ENCODE measurements around the gene PDE7B.
A peak's percentile ranks its signal among the peaks of the same experiment; 100 is the strongest.

The PDE7B gene

DNA sequence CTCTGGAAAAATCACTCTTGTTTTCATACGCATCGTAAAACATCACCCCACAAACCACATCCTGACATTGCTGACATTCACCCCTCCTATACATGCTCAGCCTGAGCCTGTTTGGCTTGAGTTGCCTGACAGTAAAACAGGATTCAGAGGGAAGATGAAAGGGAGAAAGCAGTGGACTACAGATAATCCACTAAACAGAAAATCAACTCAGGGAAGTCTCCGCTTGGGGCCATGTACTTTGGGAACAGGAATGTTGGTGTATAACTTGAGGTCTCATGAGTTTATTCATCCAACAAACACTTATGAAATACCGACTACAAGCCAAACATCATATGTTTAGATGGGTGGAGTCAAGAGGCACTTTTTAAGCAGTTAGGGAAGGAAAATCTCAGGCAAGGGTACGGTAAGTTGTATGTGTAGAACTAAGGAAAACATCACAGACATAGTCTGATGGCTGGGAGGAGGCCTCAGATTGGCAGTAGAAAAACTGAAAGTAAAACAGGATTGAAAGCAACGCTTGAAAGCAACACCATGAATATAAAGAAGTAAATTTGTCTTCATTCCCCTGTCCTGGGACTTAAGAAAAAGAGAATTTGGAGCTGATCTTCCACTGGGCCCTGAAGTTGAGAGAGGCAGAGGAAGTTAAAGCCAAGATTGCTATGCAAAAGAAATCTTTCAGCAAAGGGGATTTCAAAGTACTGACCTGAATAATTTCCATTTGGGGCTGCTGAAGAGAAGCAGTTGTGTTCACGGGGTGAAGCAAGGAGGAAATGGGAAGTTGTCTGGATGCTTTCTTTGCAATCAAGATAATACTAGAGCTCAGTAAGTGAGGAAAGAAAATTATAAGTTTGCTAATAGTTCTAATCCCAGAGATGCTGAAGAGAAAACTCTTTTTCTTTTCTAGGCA lies 28.8 kb downstream of the PDE7B start:
- H3K4me3 ChIP-seq (ENCODE audit: low read depth, low read length): peak overlapping the region; percentile 18
- peak; percentile 82 for DNase-seq (ENCODE audit: low read depth)

DNA sequence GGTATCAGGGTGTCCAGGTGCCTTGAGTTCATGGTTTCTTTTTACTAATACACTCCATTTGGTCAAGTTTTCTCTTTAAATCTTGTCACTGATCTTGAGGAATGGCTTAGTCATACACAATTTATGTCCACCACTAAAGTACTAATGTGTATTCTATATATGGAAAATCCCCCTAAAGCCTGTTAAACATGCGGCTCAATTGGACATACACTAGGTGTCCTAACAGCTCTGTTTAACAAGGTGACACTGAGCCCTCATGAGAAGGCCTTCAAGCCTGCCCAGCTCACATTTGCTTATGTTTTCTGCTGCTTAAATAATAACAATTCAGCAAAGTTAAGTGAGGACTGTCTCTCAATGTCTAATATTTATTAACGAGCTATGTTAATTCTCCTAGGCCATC lies 31.5 kb downstream of the PDE7B start:
- no peak overlapping the region for H3K4me3 ChIP-seq (ENCODE audit: low read depth, low read length)
- peak; percentile 38 for DNase-seq (ENCODE audit: low read depth)

DNA sequence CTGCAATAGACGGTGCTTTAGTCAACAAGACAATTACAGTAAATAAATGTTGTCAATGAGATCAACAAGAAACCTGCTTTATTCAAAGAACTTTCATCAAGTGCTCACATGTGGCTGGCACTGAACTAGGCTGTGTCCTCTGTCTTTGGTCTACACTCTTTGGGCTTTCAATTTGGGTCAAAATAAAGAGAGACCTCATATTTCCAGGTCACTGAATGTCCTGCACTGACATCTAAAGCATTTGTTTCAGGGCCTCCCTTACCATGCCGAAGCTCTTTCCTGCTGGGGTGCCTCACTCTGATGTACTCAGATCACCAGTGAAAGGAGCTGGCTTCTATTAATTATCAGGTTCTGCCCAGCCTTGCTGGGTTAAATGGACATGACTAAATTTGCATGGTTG lies 32.0 kb downstream of the PDE7B start:
- H3K4me3 ChIP-seq (ENCODE audit: low read depth, low read length): no peak overlapping the region
- no peak for DNase-seq (ENCODE audit: low read depth)

DNA sequence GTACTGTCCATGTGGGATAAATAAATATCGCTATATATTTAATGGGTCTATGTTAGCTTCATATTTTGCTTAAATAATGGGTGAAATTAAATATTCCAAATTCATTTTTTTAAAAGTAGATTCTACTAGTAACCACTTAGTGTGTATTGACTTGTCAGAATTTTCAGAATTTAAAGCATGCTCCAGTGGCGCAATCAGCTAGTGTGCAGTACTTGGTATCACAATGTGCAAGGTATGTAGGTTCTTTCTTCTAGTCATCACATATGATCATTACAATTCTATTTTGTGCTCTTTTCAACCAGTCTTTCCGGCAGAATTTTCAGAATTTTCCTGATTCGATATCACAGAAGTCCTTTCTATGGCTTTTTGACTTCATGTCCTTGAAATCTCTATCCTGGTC lies 32.6 kb downstream of the PDE7B start:
- DNase-seq (ENCODE audit: low read depth): no peak
- H3K4me3 ChIP-seq (ENCODE audit: low read depth, low read length): no peak overlapping the region

DNA sequence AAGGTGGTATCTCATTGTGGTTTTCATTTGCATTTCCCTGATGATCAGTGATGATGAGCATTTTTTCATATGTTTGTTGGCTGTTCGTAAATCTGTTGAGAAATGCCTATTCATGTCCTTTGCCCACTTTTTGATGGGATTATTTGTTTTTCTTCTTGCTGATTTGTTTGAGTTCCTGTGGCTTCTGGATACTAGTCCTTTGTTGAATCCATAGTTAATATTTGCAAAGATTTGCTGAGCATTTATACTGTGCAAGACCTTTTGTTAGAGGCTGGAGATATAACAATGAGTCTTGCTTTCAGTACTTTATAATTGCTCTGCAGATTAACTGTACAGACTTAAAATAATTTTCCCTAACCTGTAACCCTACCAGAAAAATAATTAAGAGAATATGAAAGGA lies 35.6 kb downstream of the PDE7B start:
- no peak for DNase-seq (ENCODE audit: low read depth)
- no peak overlapping the region for H3K4me3 ChIP-seq (ENCODE audit: low read depth, low read length)

DNA sequence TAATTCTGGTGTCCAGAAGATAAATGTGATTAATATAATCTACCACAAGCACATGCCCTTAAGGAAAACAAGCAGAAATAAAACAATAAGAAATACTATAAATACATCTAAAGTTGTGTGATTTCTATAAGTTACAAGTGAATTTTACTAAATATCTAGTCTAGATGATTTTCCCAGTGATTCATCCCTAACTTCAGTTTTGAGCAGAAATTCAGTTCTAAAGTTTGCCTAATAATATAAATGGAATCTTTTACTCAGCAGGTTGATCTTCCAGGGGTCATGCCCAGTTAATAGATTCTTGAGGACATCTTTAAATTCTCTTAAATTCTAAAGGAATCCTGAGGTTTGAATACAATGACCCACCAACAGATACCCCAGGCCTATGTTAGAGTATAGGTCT lies 37.3 kb downstream of the PDE7B start:
- DNase-seq (ENCODE audit: low read depth): no peak
- no peak overlapping the region for H3K4me3 ChIP-seq (ENCODE audit: low read depth, low read length)

DNA sequence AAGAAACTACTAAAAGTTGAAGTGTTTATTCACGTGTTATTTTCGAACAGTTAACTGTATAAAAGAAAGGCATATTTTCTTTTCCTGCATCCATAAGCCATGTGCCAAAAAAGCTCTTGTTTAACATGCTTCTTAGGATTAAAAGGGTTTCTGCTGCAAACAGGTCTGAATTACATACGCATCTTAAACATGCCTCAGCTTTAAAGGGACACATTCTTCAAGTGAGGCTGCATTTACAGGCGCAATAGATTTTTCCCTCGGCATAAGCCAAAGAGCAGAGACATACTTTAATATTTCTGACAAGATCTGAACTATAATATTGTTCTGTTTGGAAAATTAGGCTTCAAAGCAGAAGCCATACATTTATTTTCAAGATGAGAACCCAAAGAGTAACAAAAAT lies 39.4 kb downstream of the PDE7B start:
- DNase-seq (ENCODE audit: low read depth): no peak
- H3K4me3 ChIP-seq (ENCODE audit: low read depth, low read length): no peak overlapping the region

DNA sequence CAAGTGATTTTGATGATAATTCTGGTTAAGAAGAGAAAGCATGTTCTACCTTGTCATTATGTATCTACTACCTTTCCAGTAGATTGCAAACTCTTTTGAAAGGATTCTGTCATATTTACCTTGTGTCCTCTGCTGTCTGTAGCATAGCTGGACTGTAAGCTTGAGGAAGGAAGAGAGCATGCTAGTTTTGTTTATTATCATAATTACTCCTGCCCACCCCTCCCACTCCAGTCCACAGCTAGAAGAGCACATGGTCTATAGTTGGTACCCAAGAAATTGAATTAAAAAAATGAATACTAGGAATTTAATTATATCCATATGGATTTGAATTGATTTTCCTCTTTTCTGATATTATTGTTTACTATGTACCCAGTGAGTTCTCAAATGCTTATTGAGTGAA lies 40.2 kb downstream of the PDE7B start:
- no peak for DNase-seq (ENCODE audit: low read depth)
- no peak overlapping the region for H3K4me3 ChIP-seq (ENCODE audit: low read depth, low read length)

DNA sequence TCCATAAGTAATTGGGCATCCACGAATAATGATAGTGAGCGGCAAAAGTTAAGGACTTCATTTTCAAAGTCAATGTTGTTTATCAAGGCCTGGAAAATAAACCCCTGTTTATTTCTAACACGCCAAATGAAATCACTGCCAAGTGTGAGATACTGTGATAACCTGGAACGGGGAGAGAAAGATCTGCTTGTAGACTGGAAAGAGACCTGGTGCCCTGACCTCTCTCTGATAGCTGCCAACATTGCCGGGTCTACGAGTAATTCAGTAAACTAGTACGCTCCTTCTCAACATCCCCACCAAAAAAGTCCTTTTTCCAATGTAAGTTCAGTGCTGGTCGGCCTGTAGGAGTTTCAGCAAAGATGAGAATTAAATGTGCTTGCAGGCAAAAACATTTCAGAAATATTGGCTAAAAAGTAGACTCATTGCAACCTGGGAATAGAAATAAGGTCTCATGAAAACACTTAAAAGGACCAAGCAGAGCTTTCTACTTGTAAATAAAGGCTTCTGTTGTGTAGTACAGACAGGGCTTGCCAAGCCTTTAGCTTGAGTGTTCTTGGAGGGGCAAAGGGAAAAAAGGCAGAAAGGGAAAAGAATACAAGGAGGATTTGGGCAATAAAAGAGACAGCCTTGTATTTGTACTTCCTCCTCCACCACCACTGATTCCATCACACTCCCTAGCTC lies 43.9 kb downstream of the PDE7B start:
- no peak overlapping the region for H3K4me3 ChIP-seq (ENCODE audit: low read depth, low read length)
- no peak for DNase-seq (ENCODE audit: low read depth)

DNA sequence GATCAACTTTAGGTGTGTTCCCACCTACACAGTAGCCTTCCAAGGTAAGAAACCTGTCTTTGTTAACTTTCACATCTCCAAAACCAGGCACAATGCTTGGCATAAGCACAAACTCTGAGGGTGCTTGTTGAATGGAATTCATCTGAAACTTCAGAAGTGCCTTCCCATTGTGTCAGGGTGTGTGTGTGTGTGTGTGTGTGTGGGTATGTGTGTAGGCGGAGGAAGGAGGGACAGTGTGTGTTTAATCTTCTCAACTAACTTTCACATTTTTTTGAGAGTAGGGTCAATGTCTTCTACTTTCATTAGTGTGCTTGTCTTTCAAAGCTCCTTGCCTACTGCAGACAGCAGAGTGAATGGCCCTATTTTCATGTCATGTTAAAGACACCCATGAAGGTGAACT lies 45.6 kb downstream of the PDE7B start:
- no peak for DNase-seq (ENCODE audit: low read depth)
- no peak overlapping the region for H3K4me3 ChIP-seq (ENCODE audit: low read depth, low read length)

DNA sequence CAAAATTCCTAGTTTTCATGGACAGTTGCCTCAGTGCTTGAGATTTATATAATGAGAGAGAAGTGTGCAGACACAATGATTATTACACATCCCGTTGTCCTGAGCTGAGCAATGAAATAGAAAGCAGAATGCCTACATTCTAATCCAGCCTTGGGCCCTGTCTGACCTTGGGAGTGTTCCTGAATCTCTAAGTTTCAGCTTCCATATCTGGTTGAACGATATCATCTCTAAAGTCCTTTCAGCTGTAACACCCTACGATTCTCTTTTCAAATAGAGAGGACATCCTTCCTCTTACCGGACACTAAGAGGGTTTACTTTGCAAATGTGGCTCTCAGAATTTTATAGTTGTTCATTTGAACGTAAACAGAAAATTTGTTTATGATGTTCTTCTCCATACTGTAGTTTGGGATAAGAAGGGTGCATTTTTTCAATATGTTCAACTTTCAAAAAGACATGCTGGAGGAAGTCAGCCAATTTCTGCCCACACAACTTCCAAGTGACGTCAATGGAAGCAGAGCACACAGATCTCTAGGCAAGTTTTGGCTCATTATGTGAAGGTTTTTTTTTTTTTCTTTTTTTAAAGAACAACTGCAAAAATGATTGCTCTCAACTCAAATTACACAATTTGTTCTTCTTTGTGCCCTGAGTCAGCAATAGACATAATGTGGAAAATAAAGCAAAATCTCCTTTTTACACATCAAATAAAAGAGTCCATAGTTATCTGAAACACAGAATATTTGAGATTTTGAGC lies 50.4 kb downstream of the PDE7B start:
- DNase-seq (ENCODE audit: low read depth): peak; percentile 92
- no peak overlapping the region for H3K4me3 ChIP-seq (ENCODE audit: low read depth, low read length)

DNA sequence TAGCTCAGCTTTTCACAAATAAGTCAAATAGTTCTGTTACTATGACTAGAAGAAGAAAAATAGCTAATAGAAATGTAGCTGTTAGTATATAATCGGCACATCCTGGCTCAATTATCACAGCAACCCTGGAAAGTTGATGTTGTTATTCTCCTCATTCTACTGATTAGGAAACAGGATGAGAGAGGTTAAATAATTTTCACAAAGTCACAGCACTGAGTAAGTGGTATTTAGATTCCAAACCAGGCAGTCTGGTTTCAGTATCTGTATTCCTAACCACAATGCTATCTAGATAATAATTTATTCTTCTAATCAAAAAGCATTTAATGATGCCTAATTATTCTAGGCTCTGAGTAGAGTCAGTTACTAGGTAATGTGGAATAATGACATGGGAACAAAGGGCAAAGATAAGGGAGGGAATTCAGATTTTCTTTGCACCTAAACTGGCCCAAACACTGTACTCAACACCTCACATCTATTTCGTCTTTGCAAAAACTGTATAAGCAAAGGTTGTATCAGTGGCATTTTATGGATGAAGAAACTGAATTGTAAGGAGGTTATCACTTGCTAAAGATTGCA lies 51.3 kb downstream of the PDE7B start:
- no peak for DNase-seq (ENCODE audit: low read depth)
- no peak overlapping the region for H3K4me3 ChIP-seq (ENCODE audit: low read depth, low read length)

DNA sequence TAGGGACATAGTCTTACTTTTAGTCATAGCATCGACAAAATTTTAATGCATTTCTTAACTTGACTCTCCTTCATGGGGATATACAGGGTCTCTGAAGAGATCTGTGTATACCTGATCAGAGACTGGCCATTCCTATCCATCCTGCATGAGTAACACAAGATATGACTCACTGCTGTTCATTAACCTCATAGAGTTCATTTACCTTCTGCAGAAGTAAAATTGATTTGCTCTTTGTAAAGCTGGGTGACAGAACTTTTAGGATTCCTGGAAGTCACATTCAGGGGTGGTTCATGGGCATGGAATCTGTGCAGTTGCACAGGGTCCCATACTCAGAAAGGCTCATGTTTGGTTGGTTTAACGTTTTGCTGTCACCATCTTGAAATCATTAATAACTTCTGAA lies 53.2 kb downstream of the PDE7B start:
- no peak for DNase-seq (ENCODE audit: low read depth)
- no peak overlapping the region for H3K4me3 ChIP-seq (ENCODE audit: low read depth, low read length)

DNA sequence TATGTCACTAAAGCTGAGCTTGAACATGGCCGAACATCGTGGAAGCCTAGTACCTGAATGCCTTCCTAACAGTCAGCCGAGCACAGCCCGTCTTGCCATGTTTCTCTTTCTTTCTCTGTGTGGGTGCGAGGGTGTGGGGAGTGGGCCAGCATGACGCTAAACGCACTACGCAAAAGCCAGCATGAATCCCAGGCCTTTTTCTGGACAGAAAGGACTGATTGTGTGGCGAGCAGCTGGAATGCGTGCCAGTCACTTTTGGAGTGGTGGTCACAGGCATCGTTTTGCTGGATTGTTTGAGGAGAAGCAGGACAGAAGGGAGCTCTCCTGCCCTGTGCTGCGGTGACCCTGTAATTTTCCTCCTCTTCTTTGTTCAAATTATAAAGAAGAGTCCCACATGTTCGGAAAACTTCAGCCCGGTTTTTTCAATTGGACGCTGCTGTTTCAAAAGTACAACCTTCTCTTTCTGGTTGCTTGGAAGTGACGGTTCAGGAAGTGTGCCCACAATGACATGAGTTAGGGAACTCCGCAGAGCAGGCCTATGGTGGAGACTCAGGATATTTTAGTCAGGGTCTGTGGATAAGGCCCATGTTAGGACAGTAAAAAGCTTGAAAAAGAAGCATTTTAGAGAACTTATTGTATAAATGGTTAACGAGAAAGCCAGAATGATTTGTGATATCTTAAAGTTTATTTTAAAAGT lies 54.3 kb downstream of the PDE7B start:
- no peak overlapping the region for H3K4me3 ChIP-seq (ENCODE audit: low read depth, low read length)
- DNase-seq (ENCODE audit: low read depth): no peak

DNA sequence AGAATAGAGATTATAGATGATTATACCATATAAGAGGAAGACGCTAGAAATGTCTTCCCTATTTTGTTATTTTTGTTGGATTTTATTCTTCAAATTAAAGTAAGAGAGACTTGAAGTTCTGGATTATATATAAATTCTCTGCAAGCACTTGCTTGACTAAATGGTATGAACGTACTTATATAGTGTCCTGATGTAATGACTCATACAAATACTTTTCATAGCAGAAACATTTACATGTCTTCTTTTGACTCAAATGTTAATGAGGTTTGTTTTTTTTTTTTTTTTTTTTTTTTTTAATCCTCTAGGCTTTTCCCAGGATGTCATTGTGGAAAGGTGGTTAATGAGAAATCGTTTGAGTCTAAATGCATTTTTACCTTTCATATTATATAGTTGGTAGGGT lies 55.0 kb downstream of the PDE7B start:
- no peak for DNase-seq (ENCODE audit: low read depth)
- no peak overlapping the region for H3K4me3 ChIP-seq (ENCODE audit: low read depth, low read length)

DNA sequence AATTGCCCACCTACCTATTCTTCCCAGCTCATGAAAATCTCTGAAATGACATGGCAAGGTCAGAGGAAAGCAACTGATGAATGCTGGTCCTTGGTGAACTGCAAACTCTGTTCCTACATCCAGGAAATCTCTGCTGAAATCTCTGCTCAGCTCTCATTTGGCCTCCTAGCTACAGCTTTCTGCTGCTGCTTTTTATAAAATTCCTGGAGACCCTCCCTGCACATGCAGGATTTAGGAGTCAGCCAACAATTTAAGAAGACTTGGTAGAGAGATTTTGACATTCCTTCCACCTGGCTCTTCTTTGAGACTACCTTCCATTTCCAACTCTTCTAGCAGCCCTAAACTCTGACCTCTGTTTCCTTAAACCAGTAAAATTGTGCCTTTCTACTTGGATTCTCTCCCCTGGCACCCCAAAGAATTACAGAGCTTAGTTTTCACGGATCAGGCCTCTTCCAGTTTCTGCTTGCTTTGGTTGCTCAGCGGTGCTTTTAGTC lies 55.5 kb downstream of the PDE7B start:
- H3K4me3 ChIP-seq (ENCODE audit: low read depth, low read length): no peak overlapping the region
- no peak for DNase-seq (ENCODE audit: low read depth)

DNA sequence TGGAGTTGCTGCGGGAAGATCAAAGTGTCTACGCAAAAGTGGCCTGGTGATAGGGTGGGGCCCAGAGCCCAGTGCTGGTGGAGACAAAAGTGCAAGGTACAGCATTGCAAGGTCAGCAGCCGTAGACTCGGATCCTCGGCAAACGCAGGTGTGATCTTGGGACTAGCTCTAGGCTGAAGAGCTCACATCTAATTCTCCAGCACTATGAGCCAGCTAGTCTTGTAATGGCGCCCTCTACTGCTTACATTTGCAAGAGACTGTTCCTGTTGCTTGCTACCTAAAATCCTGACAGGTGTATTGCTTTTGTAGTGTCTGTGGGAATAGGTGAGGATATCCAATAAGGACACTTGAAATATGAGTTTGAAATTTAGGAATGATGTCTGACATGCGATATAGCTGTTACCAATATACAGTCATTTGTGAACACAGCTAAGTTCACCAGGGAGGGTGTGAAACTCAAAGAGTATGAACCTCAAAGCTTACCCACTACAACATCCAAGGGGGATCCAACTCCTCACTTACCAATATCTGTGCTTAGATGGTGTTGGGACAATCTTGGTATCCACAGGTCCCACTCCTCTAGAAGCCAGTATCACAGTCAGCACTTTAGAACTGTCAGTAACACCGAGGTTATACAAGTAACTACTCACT lies 58.4 kb downstream of the PDE7B start:
- DNase-seq (ENCODE audit: low read depth): no peak
- H3K4me3 ChIP-seq (ENCODE audit: low read depth, low read length): no peak overlapping the region

DNA sequence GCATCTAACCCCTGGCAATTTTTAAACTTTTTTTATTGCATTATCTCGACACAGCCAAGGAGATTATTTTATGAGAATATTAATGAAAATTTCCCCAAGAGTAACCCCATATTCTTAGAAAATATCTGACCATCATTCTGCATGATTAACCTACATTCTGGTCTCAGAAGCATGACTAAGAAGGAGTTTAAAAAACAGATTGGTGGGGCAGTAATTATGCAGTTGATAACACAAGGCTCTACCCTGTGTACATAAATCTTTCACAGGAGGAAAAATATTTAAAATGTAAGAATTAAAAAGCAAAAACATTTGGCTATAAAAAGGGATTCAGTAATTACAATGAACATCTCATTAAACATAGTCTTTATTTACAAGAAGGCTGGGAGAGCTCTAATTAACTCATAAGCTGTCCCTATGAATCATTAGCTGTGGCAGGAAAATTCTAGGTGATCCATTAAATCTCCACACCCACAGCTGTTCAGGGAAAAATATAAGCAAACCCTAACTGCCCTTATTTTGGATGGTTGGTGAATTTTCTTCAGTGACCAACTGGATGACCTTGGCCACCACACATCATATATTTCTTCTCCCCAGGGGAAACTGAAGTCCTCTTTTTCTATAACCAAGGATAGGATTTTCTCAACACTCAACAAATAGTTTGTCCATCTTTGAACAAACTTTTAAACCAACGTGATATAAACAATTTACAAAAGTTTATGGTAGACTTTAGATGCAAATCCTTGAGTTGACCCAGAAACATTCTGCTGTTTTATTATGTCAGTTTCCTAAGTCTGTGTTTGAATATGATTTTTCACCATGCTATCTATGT lies 59.5 kb downstream of the PDE7B start:
- no peak overlapping the region for H3K4me3 ChIP-seq (ENCODE audit: low read depth, low read length)
- DNase-seq (ENCODE audit: low read depth): no peak
